Measurements from ENCODE around the gene ANKFN1.

The ANKFN1 gene

DNA sequence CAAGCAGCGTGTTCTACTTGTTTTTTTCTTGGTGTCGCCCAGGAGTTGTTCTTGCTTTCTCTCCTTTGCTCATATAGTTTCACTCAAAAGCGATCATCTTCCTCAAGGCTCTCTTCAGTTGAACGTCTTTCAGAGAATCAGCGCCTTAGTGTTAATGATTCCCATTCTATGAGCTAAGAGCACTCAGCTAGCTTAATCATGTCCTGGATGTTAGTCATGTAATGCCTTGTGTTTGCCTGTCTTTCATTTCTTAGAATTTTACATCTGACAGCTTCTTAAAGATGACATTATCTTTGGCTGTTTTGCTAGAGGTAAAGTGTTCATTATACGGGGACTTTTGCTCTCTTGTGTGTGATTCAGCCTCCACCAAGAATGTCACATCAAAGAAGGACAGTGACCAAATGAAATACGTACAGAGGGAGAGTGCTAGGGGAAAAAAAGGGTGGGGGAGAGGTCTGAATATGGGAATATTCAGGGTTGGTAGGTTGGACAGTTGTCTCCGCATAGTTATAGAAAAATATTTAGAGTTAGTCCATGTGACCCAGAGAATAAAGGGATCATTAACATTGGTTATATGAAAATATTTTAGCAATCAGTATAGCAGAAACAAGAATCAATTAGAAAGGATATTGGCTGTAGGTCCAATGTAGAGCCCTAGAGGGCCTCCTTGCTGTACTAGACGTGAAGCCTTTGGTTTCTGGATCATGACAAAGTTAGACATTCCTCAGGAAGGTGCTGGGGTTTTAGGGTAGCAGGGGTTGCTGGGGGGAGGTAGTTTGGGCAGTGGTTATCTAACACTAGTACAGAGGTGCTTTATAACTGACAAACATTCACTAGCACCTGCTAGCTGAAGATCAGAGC is 31.9 kb upstream of the ANKFN1 start:
- H3K27me3 ChIP-seq (ENCODE audit: insufficient read depth, low read length, poor library complexity, severe bottlenecking) = no peaks in the 10 kb centered on the region
- no peaks in the 10 kb centered on the region for H3K9me2 ChIP-seq (replicated peaks; ENCODE audit: low read depth, low read length)
- H3K79me2 ChIP-seq (ENCODE audit: insufficient read depth, low read length) = no peaks in the 10 kb centered on the region

GRCh38 chr17:56125830-56126819 is 27.1 kb upstream of the ANKFN1 start:
- no peak overlapping the region for H2AFZ ChIP-seq (ENCODE audit: low read length)
- H3K27me3 ChIP-seq (ENCODE audit: insufficient read depth, low read length, poor library complexity, severe bottlenecking) = no peaks in the 10 kb centered on the region
- no peaks in the 10 kb centered on the region for H3K36me3 ChIP-seq (ENCODE audit: insufficient read depth, low read length)
- H3K4me2 ChIP-seq (ENCODE audit: low read depth, low read length, poor library complexity, severe bottlenecking) = no peak overlapping the region
- H3K9me2 ChIP-seq (replicated peaks; ENCODE audit: low read depth, low read length) = no peaks in the 10 kb centered on the region
- H3K4me1 ChIP-seq (ENCODE audit: insufficient read depth, low read length, poor library complexity, severe bottlenecking) = peaks cover 4% of the 10 kb centered on the region
- TF ChIP-seq, protein P1, sequence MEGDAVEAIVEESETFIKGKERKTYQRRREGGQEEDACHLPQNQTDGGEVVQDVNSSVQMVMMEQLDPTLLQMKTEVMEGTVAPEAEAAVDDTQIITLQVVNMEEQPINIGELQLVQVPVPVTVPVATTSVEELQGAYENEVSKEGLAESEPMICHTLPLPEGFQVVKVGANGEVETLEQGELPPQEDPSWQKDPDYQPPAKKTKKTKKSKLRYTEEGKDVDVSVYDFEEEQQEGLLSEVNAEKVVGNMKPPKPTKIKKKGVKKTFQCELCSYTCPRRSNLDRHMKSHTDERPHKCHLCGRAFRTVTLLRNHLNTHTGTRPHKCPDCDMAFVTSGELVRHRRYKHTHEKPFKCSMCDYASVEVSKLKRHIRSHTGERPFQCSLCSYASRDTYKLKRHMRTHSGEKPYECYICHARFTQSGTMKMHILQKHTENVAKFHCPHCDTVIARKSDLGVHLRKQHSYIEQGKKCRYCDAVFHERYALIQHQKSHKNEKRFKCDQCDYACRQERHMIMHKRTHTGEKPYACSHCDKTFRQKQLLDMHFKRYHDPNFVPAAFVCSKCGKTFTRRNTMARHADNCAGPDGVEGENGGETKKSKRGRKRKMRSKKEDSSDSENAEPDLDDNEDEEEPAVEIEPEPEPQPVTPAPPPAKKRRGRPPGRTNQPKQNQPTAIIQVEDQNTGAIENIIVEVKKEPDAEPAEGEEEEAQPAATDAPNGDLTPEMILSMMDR (conservative IDR thresholded peaks at IDR 0.05; ENCODE audit: low read length) = peak; percentile 94
- TF ChIP-seq EZH2phosphoT487 (IDR thresholded peaks at IDR 0.05; ENCODE audit: borderline replicate concordance) = no peak
- no peak overlapping the region for H3K4me3 ChIP-seq (ENCODE audit: low read length, poor library complexity, severe bottlenecking)
- no peaks in the 10 kb centered on the region for H3K79me2 ChIP-seq (ENCODE audit: insufficient read depth, low read length)
- H3K9ac ChIP-seq (ENCODE audit: low read depth, low read length, poor library complexity, severe bottlenecking) = no peak overlapping the region
- no peaks in the 10 kb centered on the region for H3F3A ChIP-seq (ENCODE audit: low read depth)
- H4K20me1 ChIP-seq (ENCODE audit: insufficient read depth, low read length, poor library complexity, severe bottlenecking) = no peaks in the 10 kb centered on the region
- H3K9me3 ChIP-seq (ENCODE audit: insufficient read depth, low read depth, low read length) = no peaks in the 10 kb centered on the region

More for the DNA sequence above, 31.9 kb upstream of the ANKFN1 start:
- H3K36me3 ChIP-seq (ENCODE audit: insufficient read depth, low read length) = no peaks in the 10 kb centered on the region
- H3K4me2 ChIP-seq (ENCODE audit: low read depth, low read length, poor library complexity, severe bottlenecking) = no peak overlapping the region
- no peaks in the 10 kb centered on the region for H3K9me3 ChIP-seq (ENCODE audit: insufficient read depth, low read depth, low read length)
- no peak overlapping the region for H3K9ac ChIP-seq (ENCODE audit: low read depth, low read length, poor library complexity, severe bottlenecking)
- no peaks in the 10 kb centered on the region for H4K20me1 ChIP-seq (ENCODE audit: insufficient read depth, low read length, poor library complexity, severe bottlenecking)
- H3F3A ChIP-seq (ENCODE audit: low read depth) = no peaks in the 10 kb centered on the region
- H3K4me1 ChIP-seq (ENCODE audit: insufficient read depth, low read length, poor library complexity, severe bottlenecking) = no peaks in the 10 kb centered on the region
- no peak overlapping the region for H2AFZ ChIP-seq (ENCODE audit: low read length)
- H3K4me3 ChIP-seq (ENCODE audit: low read length, poor library complexity, severe bottlenecking) = no peak overlapping the region
- no peak for TF ChIP-seq EZH2phosphoT487 (IDR thresholded peaks at IDR 0.05; ENCODE audit: borderline replicate concordance)
- TF ChIP-seq, protein P1 (conservative IDR thresholded peaks at IDR 0.05; ENCODE audit: low read length) = peak; percentile 78

DNA sequence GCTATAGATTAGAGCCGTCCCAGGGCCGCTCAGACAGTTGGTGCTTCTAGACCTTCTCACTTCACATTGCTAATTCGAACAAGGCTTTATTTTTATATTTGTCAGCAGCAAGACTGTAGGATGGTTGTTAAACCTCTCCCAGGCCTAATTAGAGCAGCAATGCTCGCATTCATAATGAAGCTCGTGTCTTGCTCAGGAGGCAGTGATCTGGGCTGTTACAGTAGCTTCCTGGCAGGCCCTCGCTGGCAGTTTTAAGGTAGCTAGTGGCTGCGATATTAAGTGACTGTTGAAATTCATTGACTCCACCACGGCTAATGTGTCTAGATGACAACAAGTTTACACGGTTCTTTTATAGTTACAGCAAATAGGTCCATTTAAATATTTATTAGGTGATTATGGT is 23.2 kb upstream of the ANKFN1 start:
- Histone ChIP-seq H3K9me2 (replicated peaks; ENCODE audit: low read depth, low read length) (no peaks in the 10 kb centered on the region), H3F3A (ENCODE audit: low read depth) (no peaks in the 10 kb centered on the region), H3K9me3 (ENCODE audit: insufficient read depth, low read depth, low read length) (no peaks in the 10 kb centered on the region), H4K20me1 (ENCODE audit: insufficient read depth, low read length, poor library complexity, severe bottlenecking) (no peaks in the 10 kb centered on the region), H3K4me1 (ENCODE audit: insufficient read depth, low read length, poor library complexity, severe bottlenecking) (peaks cover 4% of the 10 kb centered on the region), H3K9ac (ENCODE audit: low read depth, low read length, poor library complexity, severe bottlenecking) (no peak overlapping the region), H3K4me3 (ENCODE audit: low read length, poor library complexity, severe bottlenecking) (no peak overlapping the region), H3K27me3 (ENCODE audit: insufficient read depth, low read length, poor library complexity, severe bottlenecking) (no peaks in the 10 kb centered on the region), H2AFZ (ENCODE audit: low read length) (0 out of 2 replicates have a peak overlapping the region, but pooled peaks have one; percentile 24), H3K36me3 (ENCODE audit: insufficient read depth, low read length) (no peaks in the 10 kb centered on the region), H3K4me2 (ENCODE audit: low read depth, low read length, poor library complexity, severe bottlenecking) (no peak overlapping the region), H3K79me2 (ENCODE audit: insufficient read depth, low read length) (no peaks in the 10 kb centered on the region)
- TF ChIP-seq, protein P1 (conservative IDR thresholded peaks at IDR 0.05; ENCODE audit: low read length) = no peak
- TF ChIP-seq EZH2phosphoT487 (IDR thresholded peaks at IDR 0.05; ENCODE audit: borderline replicate concordance) = no peak

All from Loucy (cell line).